T-helper 1 cell treated with Interleukin-12 subunit alpha and Interleukin-12 subunit beta and Interleukin-4 antibody, amounts not matched to agents 30 μg/mL and 1 μg/mL, for 36 hours (primary cell): ENCODE data around the gene CAMK4.
"Not testable (repeated sequence)": the region's sequence is repeated elsewhere in the genome, so short reads cannot be mapped to it uniquely, and the experiment has no call there.

Experiments
- H3K27ac Mint-ChIP-seq: one replicate; pipeline ENCODE4 v1.8.0; 2021; ENCODE audit warnings: mild to moderate bottlenecking, mixed read lengths
- H3K27me3 Mint-ChIP-seq: one replicate; pipeline ENCODE4 v1.8.0; 2021; ENCODE audit warnings: low read depth, mixed read lengths
- H3K36me3 Mint-ChIP-seq: one replicate; pipeline ENCODE4 v1.8.0; 2021; ENCODE audit warnings: low read depth, mixed read lengths
- H3K4me1 Mint-ChIP-seq: one replicate; pipeline ENCODE4 v1.8.0; 2021; ENCODE audit warnings: low read depth, mixed read lengths
- H3K4me3 Mint-ChIP-seq: one replicate; pipeline ENCODE4 v1.8.0; 2021; ENCODE audit warnings: mild to moderate bottlenecking, moderate library complexity, mixed read lengths
- H3K9me3 Mint-ChIP-seq: one replicate; pipeline ENCODE4 v1.8.0; 2021; ENCODE audit warnings: mixed read lengths

Gene CAMK4

GRCh38 chr5:111257610-111258009, 33.4 kb downstream of the CAMK4 start:
- Mint-ChIP-seq H3K4me1 (peaks cover 35% of the 10 kb centered on the region), H3K36me3 (peaks cover 23% of the 10 kb centered on the region)
- H3K4me3 Mint-ChIP-seq, H3K27me3 Mint-ChIP-seq, H3K9me3 Mint-ChIP-seq, H3K27ac Mint-ChIP-seq: not testable (repeated sequence)

GRCh38 chr5:111259636-111260035, 35.5 kb downstream of the CAMK4 start:
- Mint-ChIP-seq H3K36me3 (peaks cover 35% of the 10 kb centered on the region), H3K4me1 (peaks cover 30% of the 10 kb centered on the region), H3K4me3 (no peak overlapping the region), H3K27ac (no peak overlapping the region), H3K9me3 (peaks cover 7% of the 10 kb centered on the region), H3K27me3 (no peaks in the 10 kb centered on the region)

GRCh38 chr5:111261610-111262009, 37.4 kb downstream of the CAMK4 start:
- H3K4me1 Mint-ChIP-seq = peaks cover 25% of the 10 kb centered on the region

GRCh38 chr5:111262153-111262552, 38.0 kb downstream of the CAMK4 start:
- H3K4me1 Mint-ChIP-seq = peaks cover 23% of the 10 kb centered on the region
- H3K9me3 Mint-ChIP-seq = peaks cover 5% of the 10 kb centered on the region
- H3K27me3 Mint-ChIP-seq = no peaks in the 10 kb centered on the region
- H3K4me3 Mint-ChIP-seq = no peak overlapping the region
- no peak overlapping the region for H3K27ac Mint-ChIP-seq
- peaks cover 42% of the 10 kb centered on the region for H3K36me3 Mint-ChIP-seq

More at GRCh38 chr5:111261610-111262009, 37.4 kb downstream of the CAMK4 start:
- H3K27me3 Mint-ChIP-seq = no peaks in the 10 kb centered on the region
- no peak overlapping the region for H3K27ac Mint-ChIP-seq
- H3K9me3 Mint-ChIP-seq = peaks cover 10% of the 10 kb centered on the region
- H3K36me3 Mint-ChIP-seq = peaks cover 41% of the 10 kb centered on the region
- H3K4me3 Mint-ChIP-seq = no peak overlapping the region

GRCh38 chr5:111262815-111263214, 38.6 kb downstream of the CAMK4 start:
- H3K9me3 Mint-ChIP-seq = peaks cover 5% of the 10 kb centered on the region
- H3K27me3 Mint-ChIP-seq = no peaks in the 10 kb centered on the region
- H3K27ac Mint-ChIP-seq = no peak overlapping the region
- H3K4me3 Mint-ChIP-seq = no peak overlapping the region
- peaks cover 40% of the 10 kb centered on the region for H3K36me3 Mint-ChIP-seq
- H3K4me1 Mint-ChIP-seq = peaks cover 23% of the 10 kb centered on the region

- Mint-ChIP-seq H3K4me1 (peaks cover 28% of the 10 kb centered on the region), H3K27ac (no peak overlapping the region), H3K4me3 (no peak overlapping the region), H3K9me3 (peaks cover 29% of the 10 kb centered on the region), H3K36me3 (peaks cover 53% of the 10 kb centered on the region), H3K27me3 (no peaks in the 10 kb centered on the region)
Measured at GRCh38 chr5:111266491-111266890, 42.3 kb downstream of the CAMK4 start.

- H3K9me3 Mint-ChIP-seq = peaks cover 29% of the 10 kb centered on the region
- peaks cover 31% of the 10 kb centered on the region for H3K4me1 Mint-ChIP-seq
- no peak overlapping the region for H3K4me3 Mint-ChIP-seq
- H3K27ac Mint-ChIP-seq = no peak overlapping the region
- H3K36me3 Mint-ChIP-seq = peaks cover 48% of the 10 kb centered on the region
- H3K27me3 Mint-ChIP-seq = no peaks in the 10 kb centered on the region
Measured at GRCh38 chr5:111268300-111268699, 44.1 kb downstream of the CAMK4 start.

GRCh38 chr5:111271885-111272284, 47.7 kb downstream of the CAMK4 start:
- H3K27me3 Mint-ChIP-seq = no peaks in the 10 kb centered on the region
- H3K4me1 Mint-ChIP-seq = peaks cover 19% of the 10 kb centered on the region
- H3K36me3 Mint-ChIP-seq = peaks cover 33% of the 10 kb centered on the region
- H3K9me3 Mint-ChIP-seq = peaks cover 24% of the 10 kb centered on the region
- no peak overlapping the region for H3K27ac Mint-ChIP-seq
- H3K4me3 Mint-ChIP-seq = no peak overlapping the region

GRCh38 chr5:111277061-111277460, 52.9 kb downstream of the CAMK4 start:
- Mint-ChIP-seq H3K27ac (no peak overlapping the region), H3K27me3 (no peaks in the 10 kb centered on the region), H3K36me3 (peaks cover 10% of the 10 kb centered on the region), H3K9me3 (no peaks in the 10 kb centered on the region), H3K4me3 (no peak overlapping the region), H3K4me1 (peaks cover 25% of the 10 kb centered on the region)

GRCh38 chr5:111278858-111279504, 54.8 kb downstream of the CAMK4 start:
- Mint-ChIP-seq H3K27ac (no peak overlapping the region), H3K4me1 (peaks cover 27% of the 10 kb centered on the region), H3K4me3 (no peak overlapping the region)

GRCh38 chr5:111280282-111280951, 56.2 kb downstream of the CAMK4 start:
- Mint-ChIP-seq H3K27me3 (no peaks in the 10 kb centered on the region), H3K4me3 (no peak overlapping the region), H3K4me1 (peaks cover 23% of the 10 kb centered on the region), H3K27ac (no peak overlapping the region), H3K9me3 (no peaks in the 10 kb centered on the region), H3K36me3 (peaks cover 4% of the 10 kb centered on the region)

More at GRCh38 chr5:111278858-111279504, 54.8 kb downstream of the CAMK4 start:
- H3K27me3 Mint-ChIP-seq = no peaks in the 10 kb centered on the region
- H3K36me3 Mint-ChIP-seq = peaks cover 8% of the 10 kb centered on the region
- H3K9me3 Mint-ChIP-seq = no peaks in the 10 kb centered on the region

- H3K27me3 Mint-ChIP-seq = no peaks in the 10 kb centered on the region
- H3K9me3 Mint-ChIP-seq = no peaks in the 10 kb centered on the region
- H3K4me1 Mint-ChIP-seq = peaks cover 16% of the 10 kb centered on the region
Measured at GRCh38 chr5:111282798-111283197, 58.6 kb downstream of the CAMK4 start.

GRCh38 chr5:111284825-111285224, 60.6 kb downstream of the CAMK4 start:
- Mint-ChIP-seq H3K4me3 (no peak overlapping the region), H3K4me1 (peaks cover 8% of the 10 kb centered on the region), H3K9me3 (peaks cover 3% of the 10 kb centered on the region), H3K27ac (no peak overlapping the region), H3K36me3 (peaks cover 8% of the 10 kb centered on the region), H3K27me3 (no peaks in the 10 kb centered on the region)

More at GRCh38 chr5:111282798-111283197, 58.6 kb downstream of the CAMK4 start:
- Mint-ChIP-seq H3K4me3 (no peak overlapping the region), H3K27ac (no peak overlapping the region), H3K36me3 (peaks cover 3% of the 10 kb centered on the region)

- Mint-ChIP-seq H3K36me3 (peaks cover 14% of the 10 kb centered on the region), H3K4me3 (no peak overlapping the region), H3K4me1 (peaks cover under 1% of the 10 kb centered on the region), H3K9me3 (peaks cover 17% of the 10 kb centered on the region), H3K27me3 (no peaks in the 10 kb centered on the region), H3K27ac (no peak overlapping the region)
Measured at GRCh38 chr5:111294551-111294950, 70.4 kb downstream of the CAMK4 start.

GRCh38 chr5:111295649-111296048, 71.5 kb downstream of the CAMK4 start:
- Mint-ChIP-seq H3K27me3 (no peaks in the 10 kb centered on the region), H3K36me3 (peaks cover 17% of the 10 kb centered on the region), H3K27ac (no peak overlapping the region), H3K9me3 (peaks cover 16% of the 10 kb centered on the region), H3K4me1 (peaks cover 6% of the 10 kb centered on the region), H3K4me3 (no peak overlapping the region)
